HepG2 (cell line): ENCODE data around the gene CFAP99. TPM values are rescaled to one million over a fixed set of nuclear protein-coding genes. Genes with fewer than 3 reads are reported as not detected.

Experiments
- ATAC-seq: fragments of 200-7000 bp; cut with Tn5 transposase; 3 replicates; pipeline ENCODE4 v1.9.1; 2020; ENCODE audit warnings: mild to moderate bottlenecking, moderate library complexity
- BruUV-seq: library from RNA; stranded (reverse); fragments of 400-500 nt; replicated peaks from 2 replicates; lab custom pipeline; 2021; lab: Mats Ljungman, UMichigan
- CTCF ChIA-PET: fragments of 300-600 bp; formaldehyde crosslinking; extraction: SDS; loops from one replicate; lab custom pipeline; 2021; ENCODE audit warnings: low total read pairs, inconsistent platforms, low intra/inter-chr PET ratio; lab: Yijun Ruan, JAX
- POLR2A ChIA-PET: fragments of 350-600 bp; sonication (Branson Sonifier 250); formaldehyde crosslinking; loops from one replicate; lab custom pipeline; 2020; ENCODE audit warnings: antibody characterized with exemption, inconsistent platforms; lab: Yijun Ruan, JAX
- DNase-seq: peaks from one replicate; pipeline ENCODE4 v3.0.0-alpha.2; 2015; ENCODE audit warnings: low spot score
- FAIRE-seq: peaks from 3 replicates; lab custom pipeline; 2011; peaks lifted over from hg19 to GRCh38; lab: Jason Lieb, UNC
- H2AFZ ChIP-seq: one replicate; pipeline ENCODE4 v1.6.1; 2011; ENCODE audit warnings: low read length, inconsistent platforms
- H3K27ac ChIP-seq: fragments of 300-600 bp; 3 replicates; pipeline ENCODE4 v1.8.0; 2011; ENCODE audit warnings: mixed run types, mild to moderate bottlenecking, mixed read lengths, low read length, inconsistent platforms; ENCODE audit not compliant: insufficient read depth; ENCODE audit errors: extremely low read length
- H3K27me3 ChIP-seq, 2 experiments: fragments of 200-600 bp in 1 of 2; 2 replicates in 1 of 2; 3 replicates in 1 of 2; pipeline versions ENCODE4 v1.6.0 to v1.8.0; 2011; ENCODE audit warnings: low read length in 2 of 2, mild to moderate bottlenecking in 2 of 2, moderate library complexity in 2 of 2, inconsistent platforms in 1 of 2; ENCODE audit not compliant: insufficient read depth in 2 of 2, control insufficient read depth in 1 of 2
- H3K36me3 ChIP-seq, 2 experiments: fragments of 200-600 bp in 1 of 2; replicated peaks in 1 of 2; 2 replicates in 1 of 2; 3 replicates in 1 of 2; pipeline versions ENCODE4 v1.5.1 to v1.8.0; 2011; ENCODE audit warnings: low read length in 2 of 2, inconsistent platforms in 1 of 2; ENCODE audit not compliant: insufficient read depth in 2 of 2, control insufficient read depth in 1 of 2
- H3K4me1 ChIP-seq: 2 replicates; pipeline ENCODE4 v1.5.1; 2012; ENCODE audit warnings: low read length, inconsistent platforms; ENCODE audit not compliant: insufficient read depth
- H3K4me2 ChIP-seq: 2 replicates; pipeline ENCODE4 v1.6.0; 2011; ENCODE audit warnings: low read depth, low read length, inconsistent platforms
- H3K4me3 ChIP-seq, 3 experiments: fragments of 200-600 bp in 1 of 3; sonication (generic), shearing (Covaris generic) in 1 of 3; replicated peaks in 1 of 3; 2 replicates each; pipeline ENCODE4 v1.5.1; 2011 to 2016; ENCODE audit warnings: low read length in 3 of 3, inconsistent platforms in 2 of 3, low read depth in 2 of 3, mild to moderate bottlenecking in 2 of 3, control low read depth in 1 of 3, mixed read lengths in 1 of 3; ENCODE audit not compliant: insufficient read depth in 1 of 3
- H3K79me2 ChIP-seq: one replicate; pipeline ENCODE4 v1.6.1; 2011; ENCODE audit warnings: low read length, inconsistent platforms; ENCODE audit not compliant: insufficient read depth
- H3K9ac ChIP-seq: 2 replicates; pipeline ENCODE4 v1.6.0; 2011; ENCODE audit warnings: mild to moderate bottlenecking, low read depth, low read length, inconsistent platforms; ENCODE audit not compliant: insufficient read depth
- H3K9me3 ChIP-seq: 2 replicates; pipeline ENCODE4 v1.5.1; 2012; ENCODE audit warnings: mild to moderate bottlenecking, low read length
- H4K20me1 ChIP-seq: 2 replicates; pipeline ENCODE4 v1.6.0; 2011; ENCODE audit warnings: inconsistent platforms, mild to moderate bottlenecking, low read length, moderate library complexity; ENCODE audit not compliant: insufficient read depth
- ATF5 ChIP-seq: sonication (generic); formaldehyde crosslinking; IDR thresholded peaks from 2 replicates; pipeline ENCODE4 v1.4.0; 2020; ENCODE audit warnings: mild to moderate bottlenecking, low read depth, missing genetic modification reagents
- EEA1 ChIP-seq: sonication (generic); formaldehyde crosslinking; IDR thresholded peaks from 2 replicates; pipeline ENCODE4 v1.5.1; 2020; ENCODE audit warnings: mild to moderate bottlenecking, missing genetic modification reagents, borderline replicate concordance
- HOXA9 ChIP-seq: sonication (generic); formaldehyde crosslinking; IDR thresholded peaks from 2 replicates; pipeline ENCODE4 v1.8.1; 2022; ENCODE audit warnings: missing genetic modification reagents, mild to moderate bottlenecking, moderate library complexity, borderline replicate concordance
- KAT7 ChIP-seq: IDR thresholded peaks from 2 replicates; pipeline ENCODE4 v1.6.1; 2018; ENCODE audit warnings: borderline replicate concordance, missing compliant biosample characterization
- LBX2 ChIP-seq: sonication (generic); formaldehyde crosslinking; IDR thresholded peaks from 2 replicates; pipeline ENCODE4 v1.5.0; 2020; ENCODE audit warnings: missing genetic modification reagents, mild to moderate bottlenecking, borderline replicate concordance
- ZNF337 ChIP-seq: sonication (generic); formaldehyde crosslinking; IDR thresholded peaks from 2 replicates; pipeline ENCODE4 v1.5.1; 2020; ENCODE audit warnings: missing genetic modification reagents, low read depth, mild to moderate bottlenecking, borderline replicate concordance
- ZNF75D ChIP-seq: sonication (generic); formaldehyde crosslinking; IDR thresholded peaks from 2 replicates; pipeline ENCODE4 v1.8.1; 2023; ENCODE audit warnings: missing genetic modification reagents, mild to moderate bottlenecking, borderline replicate concordance
- ZSCAN25 ChIP-seq: sonication (generic); formaldehyde crosslinking; IDR thresholded peaks from 2 replicates; pipeline ENCODE4 v1.8.0; 2022; ENCODE audit warnings: mild to moderate bottlenecking, missing genetic modification reagents
- WGBS: methylation state at CpG from one replicate; pipeline ENCODE4 v1.1.6; 2017; ENCODE audit warnings: low lambda C conversion rate; 5-methylcytosine and 5-hydroxymethylcytosine counted together
- in situ Hi-C: cut with HindIII; loops from 2 replicates; pipeline ENCODE4 v1.10.0; 2017; ENCODE audit warnings: low pct_unique_long_range_greater_than_20kb; ENCODE audit not compliant: extremely low pct_ligation_motif_present
- intact Hi-C: fragments of 100-400 bp; cut with micrococcal nuclease; formaldehyde crosslinking; loops from one replicate; pipeline ENCODE4 v1.10.0; 2022; ENCODE audit not compliant: unreplicated experiment
- polyA plus RNA-seq, 8 experiments: library from polyadenylated mRNA; depleted of rRNA in 3 of 8; stranded (reverse) in 7 of 8; unstranded in 1 of 8; fragments of >200 nt; fragmentation: Illumina TruSeq in 4 of 8; extraction: Trizol in 4 of 8; gene quantifications; 2 replicates each; pipeline versions ENCODE4 v1.2.1 to v1.2.3, GENCODE V29; 2011 to 2016; ENCODE audit warnings: low read depth in 4 of 8, missing spikeins in 1 of 8, mixed read lengths in 1 of 8; ENCODE audit not compliant: insufficient read depth in 1 of 8
- total RNA-seq, 5 experiments: library from RNA; depleted of rRNA; stranded (reverse); fragments of >200 nt; fragmentation: Illumina TruSeq; extraction: Trizol; gene quantifications; 2 replicates each; pipeline ENCODE4 v1.2.3, GENCODE V29; 2016; ENCODE audit warnings: low read depth in 1 of 5

Gene CFAP99
- total and polyA plus RNA-seq, 2 of the 13 experiments (the other 11 are each of a cell fraction or from before 2014, with no cell fraction given), result not detected

GRCh38 chr4:2426711-2427275 lies 8.0 kb downstream of the CFAP99 start:
- BruUV-seq, result no TSS peak
- DNase-seq, result no peak
- no peaks in the 10 kb centered on the region for H3K9me3 ChIP-seq
- H2AFZ ChIP-seq, result no peak overlapping the region
- no peak overlapping the region for H3K9ac ChIP-seq
- no peaks in the 10 kb centered on the region for H4K20me1 ChIP-seq
- ATAC-seq, result no peak
- peaks cover 8 to 68% of the 10 kb centered on the region in 2 experiments; a peak in 4 of 5 replicates for H3K27me3 ChIP-seq
- ChIA-PET CTCF (no interaction called here), POLR2A (no interaction called here)
- H3K27ac ChIP-seq, result no peak overlapping the region
- no peak for TF ChIP-seq ZNF337
- TF ChIP-seq LBX2 (CRISPR knock-in tag), result no peak
- no peak for TF ChIP-seq ZNF75D (CRISPR knock-in tag)
- no peak for TF ChIP-seq KAT7 (CRISPR knock-in tag)
- no peak for TF ChIP-seq ZSCAN25 (CRISPR knock-in tag)
- TF ChIP-seq HOXA9 (CRISPR knock-in tag), result no peak
- TF ChIP-seq ATF5, result no peak
- TF ChIP-seq EEA1 (CRISPR knock-in tag), result no peak
- intact Hi-C loops, result no loop called here
- no peak overlapping the region for H3K4me2 ChIP-seq
- no peak for FAIRE-seq
- in situ Hi-C loops, result no loop called here
- WGBS, result 0% methylated on average over 2 of the region's 13 CpGs
- no peak overlapping the region for H3K4me3 ChIP-seq
- no peaks in the 10 kb centered on the region for H3K36me3 ChIP-seq
- peaks cover 15% of the 10 kb centered on the region for H3K4me1 ChIP-seq
- no peaks in the 10 kb centered on the region for H3K79me2 ChIP-seq
